HG03457 (cell line): ENCODE measurements around the gene PDIA6.
"Not testable (repeated sequence)": the region's sequence is repeated elsewhere in the genome, so short reads cannot be mapped to it uniquely, and the experiment has no call there.

Experiments used
- ATAC-seq: cut with Tn5 transposase; IDR thresholded peaks from one replicate; pipeline ENCODE4 v1.9.1; 2021; ENCODE audit warnings: moderate number of reproducible peaks; ENCODE audit not compliant: unreplicated experiment

The PDIA6 gene

GRCh38 chr2:10783421-10783820, 29.2 kb downstream of the PDIA6 start:
- ATAC-seq = no peak

GRCh38 chr2:10781746-10782145, 30.8 kb downstream of the PDIA6 start:
- ATAC-seq = no peak

GRCh38 chr2:10780821-10781220, 31.8 kb downstream of the PDIA6 start:
- ATAC-seq = not testable (repeated sequence)

- ATAC-seq = no peak
Measured at GRCh38 chr2:10780491-10780820, 32.1 kb downstream of the PDIA6 start.

GRCh38 chr2:10779776-10780490, 32.7 kb downstream of the PDIA6 start:
- no peak for ATAC-seq

GRCh38 chr2:10778724-10779115, 33.9 kb downstream of the PDIA6 start:
- ATAC-seq = no peak

GRCh38 chr2:10777842-10778723, 34.5 kb downstream of the PDIA6 start:
- no peak for ATAC-seq

- ATAC-seq = no peak
Measured at GRCh38 chr2:10777111-10777841, 35.3 kb downstream of the PDIA6 start.

GRCh38 chr2:10776231-10776977, 36.2 kb downstream of the PDIA6 start:
- no peak for ATAC-seq

- no peak for ATAC-seq
Measured at GRCh38 chr2:10775831-10776230, 36.8 kb downstream of the PDIA6 start.

GRCh38 chr2:10775021-10775780, 37.4 kb downstream of the PDIA6 start:
- ATAC-seq = no peak

GRCh38 chr2:10774394-10774793, 38.2 kb downstream of the PDIA6 start:
- ATAC-seq = no peak

- ATAC-seq = no peak
Measured at GRCh38 chr2:10773821-10774341, 38.7 kb downstream of the PDIA6 start.

GRCh38 chr2:10772868-10773215, 39.7 kb downstream of the PDIA6 start:
- no peak for ATAC-seq

- ATAC-seq = no peak
Measured at GRCh38 chr2:10772201-10772867, 40.3 kb downstream of the PDIA6 start.

GRCh38 chr2:10771786-10772185, 40.8 kb downstream of the PDIA6 start:
- ATAC-seq = no peak

GRCh38 chr2:10770956-10771750, 41.4 kb downstream of the PDIA6 start:
- ATAC-seq = no peak

- ATAC-seq = no peak
Measured at GRCh38 chr2:10768063-10768507, 44.5 kb downstream of the PDIA6 start.

GRCh38 chr2:10765914-10766313, 46.7 kb downstream of the PDIA6 start:
- ATAC-seq = no peak
